Right renal pelvis (tissue), 4 donors: ENCODE data around the gene ST6GAL1. TPM values are rescaled to one million over a fixed set of nuclear protein-coding genes. Genes with fewer than 3 reads are reported as not detected.

Experiments used
- DNase-seq, 4 donors: peaks; one replicate each; pipeline ENCODE4 v3.0.0-alpha.2; 2013; ENCODE audit warnings: low read depth in 4 of 4, low spot score in 3 of 4, missing footprints in 1 of 4
- polyA plus RNA-seq, 4 donors: library from polyadenylated mRNA; unstranded; fragments of 120-200 nt; gene quantifications; one replicate each; pipeline ENCODE4 v1.2.1, GENCODE V29; 2013; ENCODE audit not compliant: insufficient read length in 4 of 4

Gene ST6GAL1
- polyA plus RNA-seq, 4 donors: 74.5 to 97.1 (median 81.8) TPM

- DNase-seq: no peak
These were observed 171.8 kb downstream of the ST6GAL1 start for GRCh38 chr3:187102073-187102634.

GRCh38 chr3:187103251-187103650 lies 172.9 kb downstream of the ST6GAL1 start:
- DNase-seq: no peak

- no peak for DNase-seq
These were observed 174.0 kb downstream of the ST6GAL1 start for GRCh38 chr3:187104342-187104741.

- DNase-seq: no peak
These were observed 174.6 kb downstream of the ST6GAL1 start for GRCh38 chr3:187104933-187105332.

GRCh38 chr3:187105700-187106099 lies 175.4 kb downstream of the ST6GAL1 start:
- DNase-seq: no peak

- DNase-seq: no peak
These were observed 177.7 kb downstream of the ST6GAL1 start for GRCh38 chr3:187107989-187108388.

- no peak for DNase-seq
These were observed 179.8 kb downstream of the ST6GAL1 start for GRCh38 chr3:187110156-187110555.

GRCh38 chr3:187112934-187113793 lies 182.8 kb downstream of the ST6GAL1 start:
- DNase-seq: no peak

GRCh38 chr3:187114511-187114910 lies 184.2 kb downstream of the ST6GAL1 start:
- no peak for DNase-seq

- DNase-seq: no peak
These were observed 190.0 kb downstream of the ST6GAL1 start for GRCh38 chr3:187120326-187120725.

GRCh38 chr3:187122261-187122660 lies 191.9 kb downstream of the ST6GAL1 start:
- no peak for DNase-seq

- DNase-seq: no peak
These were observed 195.1 kb downstream of the ST6GAL1 start for GRCh38 chr3:187125319-187126031.

Other genes with a start within 250 kb of the ST6GAL1 start
- gene KNG1, start 213.2 kb upstream of the ST6GAL1 start, polyA plus RNA-seq: 100 to 1,000 TPM; 146 to 179 (median 149) TPM
- 100 to 1,000 TPM; 807 to 947 (median 901) TPM for gene EIF4A2, start 146.9 kb upstream of the ST6GAL1 start, polyA plus RNA-seq
- 10 to 100 TPM; 45.7 to 56.9 (median 51.2) TPM for gene RFC4, start 124.0 kb upstream of the ST6GAL1 start, polyA plus RNA-seq
- under 1 TPM in 2 of 4 donors, not detected in 2; 0.03 to 0.04 TPM for gene ADIPOQ, start 87.8 kb upstream of the ST6GAL1 start, polyA plus RNA-seq
- gene RPL39L, start 209.0 kb downstream of the ST6GAL1 start, polyA plus RNA-seq: 10 to 100 TPM; 14.6 to 21.3 (median 19.5) TPM